HG02870 (cell line): ENCODE results near the gene MNAT1.
A peak's percentile ranks its signal among the peaks of the same experiment; 100 is the strongest.
"Not testable (repeated sequence)": the region's sequence is repeated elsewhere in the genome, so short reads cannot be mapped to it uniquely, and the experiment has no call there.

Experiments used
- ATAC-seq: cut with Tn5 transposase; IDR thresholded peaks from one replicate; pipeline ENCODE4 v1.9.1; 2021; ENCODE audit warnings: mild to moderate bottlenecking, moderate library complexity; ENCODE audit not compliant: unreplicated experiment

Gene MNAT1

DNA sequence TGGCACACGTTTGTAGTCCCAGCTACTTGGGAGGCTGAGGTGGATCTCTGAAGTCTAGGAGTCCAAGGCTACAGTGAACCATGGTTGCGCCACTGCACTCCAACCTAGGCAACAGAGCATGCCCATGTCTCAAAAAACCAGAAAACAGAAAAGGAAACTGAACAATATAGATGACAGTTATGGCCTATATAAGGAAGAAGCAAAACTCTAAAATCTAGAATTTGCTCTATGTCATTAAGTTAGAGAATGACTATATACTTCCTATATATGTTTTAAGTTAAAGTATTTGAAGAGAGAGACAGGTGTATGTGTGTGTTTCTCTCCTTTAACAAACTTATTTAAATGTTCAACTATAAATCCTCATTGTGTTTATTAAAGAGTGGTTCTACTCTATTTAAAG, 65.8 kb downstream of the MNAT1 start:
- ATAC-seq: no peak

DNA sequence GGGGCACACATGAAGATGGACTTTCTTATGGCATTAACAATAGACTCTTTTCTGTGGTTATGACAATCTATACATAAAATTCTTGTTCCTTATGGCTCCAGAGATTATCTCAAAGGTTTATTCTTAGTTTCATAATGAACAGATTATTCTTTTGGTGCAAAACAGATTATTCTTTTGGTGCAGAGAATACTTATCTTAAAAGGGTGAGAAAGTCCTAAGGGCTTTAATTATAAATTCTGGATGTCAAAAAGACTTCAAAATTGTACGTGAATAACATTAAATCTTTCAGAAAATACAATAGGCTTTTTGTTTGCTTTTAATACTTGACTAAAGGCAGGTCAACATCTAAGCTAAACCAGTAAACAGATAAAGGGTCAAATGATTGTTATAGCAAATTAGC, 69.3 kb downstream of the MNAT1 start:
- ATAC-seq: no peak

DNA sequence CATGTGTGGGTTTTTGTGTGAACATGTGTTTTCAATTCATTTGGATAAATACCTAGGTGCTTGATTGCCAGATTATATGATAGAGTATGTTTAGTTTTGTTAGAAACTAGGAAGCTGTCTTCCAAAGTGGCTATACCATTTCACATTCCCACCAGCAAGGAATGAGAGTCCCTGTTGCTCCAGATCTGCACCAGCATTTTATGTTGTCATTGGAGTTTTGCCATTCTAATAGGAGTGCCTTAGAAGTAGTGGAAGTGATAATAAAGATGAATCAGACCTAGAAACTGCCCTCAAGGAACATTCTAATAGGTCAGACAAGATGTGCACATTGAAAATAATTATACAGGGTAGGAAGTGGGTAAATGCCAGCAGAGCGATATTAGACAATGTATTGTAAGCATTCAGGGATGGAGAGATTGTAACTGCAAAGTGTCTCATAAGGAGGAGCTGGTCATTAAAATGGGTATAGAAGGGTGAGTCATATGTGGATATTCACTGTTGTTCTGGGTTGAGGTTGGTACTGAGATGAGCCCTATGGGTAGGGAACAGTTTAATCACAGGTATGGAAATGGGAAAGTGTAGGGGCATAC, 71.4 kb downstream of the MNAT1 start:
- ATAC-seq: no peak

DNA sequence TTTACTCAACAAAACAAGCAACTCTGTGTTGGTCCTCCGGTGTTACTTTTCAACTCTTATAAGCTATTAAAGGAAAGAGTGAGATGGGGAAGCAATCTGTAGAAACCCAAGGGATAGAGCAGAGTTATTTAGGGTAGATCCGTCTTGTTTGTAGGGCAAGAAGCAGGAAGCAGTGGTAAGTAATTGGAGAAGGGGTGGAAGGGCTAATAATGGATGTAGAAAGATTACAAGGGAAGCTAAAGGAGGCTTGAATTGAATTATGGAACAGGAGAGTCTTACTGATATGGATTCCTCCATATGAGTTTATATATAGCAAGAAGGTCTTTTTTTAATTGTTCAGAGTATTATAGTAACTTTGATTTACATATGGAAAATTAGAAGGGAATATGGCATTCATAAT, 72.7 kb downstream of the MNAT1 start:
- no peak for ATAC-seq

DNA sequence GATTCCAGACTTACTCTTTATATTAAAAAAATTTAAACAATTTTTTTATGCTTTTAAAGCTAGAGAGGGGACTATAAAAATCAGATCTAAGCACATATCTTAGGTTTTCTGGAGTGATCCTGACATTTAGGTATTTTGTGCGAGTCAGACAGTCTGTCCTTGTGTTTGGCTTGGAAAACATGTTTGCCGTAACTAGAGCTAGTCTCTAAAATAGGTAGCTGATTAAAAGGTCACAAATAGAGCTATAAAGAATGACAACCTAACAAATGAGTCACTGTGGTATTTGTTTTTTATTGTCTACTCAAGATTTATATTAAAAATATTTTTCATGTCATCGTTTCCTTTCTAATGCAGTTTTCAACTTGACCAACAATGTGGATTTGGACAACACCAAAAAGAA, 73.4 kb downstream of the MNAT1 start:
- no peak for ATAC-seq

DNA sequence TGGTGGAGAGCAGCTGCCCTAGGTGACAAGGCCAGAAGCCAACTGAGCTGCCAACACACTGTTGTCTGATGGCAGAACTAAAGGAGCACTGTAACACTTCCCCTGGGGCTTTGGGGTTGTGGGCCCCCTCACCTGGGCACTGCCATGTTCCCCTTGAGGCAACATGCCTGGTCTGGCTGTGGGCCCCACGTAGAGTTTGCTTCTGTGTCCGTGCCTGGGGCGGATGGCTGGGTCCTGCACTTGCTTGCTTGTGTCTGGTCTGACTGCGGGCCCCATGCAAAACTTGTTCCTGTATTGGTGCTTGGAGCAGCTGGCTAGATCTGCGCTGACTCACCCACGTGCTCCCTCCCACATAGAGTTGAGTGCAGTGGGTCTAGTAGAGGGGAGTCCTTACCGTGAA, 78.4 kb downstream of the MNAT1 start:
- no peak for ATAC-seq

DNA sequence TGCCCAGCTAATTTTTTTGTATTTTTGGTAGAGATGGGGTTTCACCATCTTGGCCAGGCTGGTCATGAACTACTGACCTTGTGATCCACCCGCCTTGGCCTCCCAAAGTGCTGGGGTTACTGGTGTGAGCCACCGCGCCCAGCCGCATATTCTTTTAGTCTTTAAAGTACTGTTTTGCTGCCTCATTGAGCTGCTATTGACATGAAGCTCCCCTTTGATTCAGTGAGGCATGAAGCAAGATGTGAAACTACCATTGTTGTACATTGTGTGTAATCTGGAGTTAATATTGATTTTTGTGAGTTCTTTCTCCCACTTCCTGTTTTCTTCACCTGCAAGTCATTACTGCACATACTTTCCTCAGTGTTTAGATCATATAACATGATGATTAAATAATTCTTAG, 80.8 kb downstream of the MNAT1 start:
- peak; percentile 94 for ATAC-seq

DNA sequence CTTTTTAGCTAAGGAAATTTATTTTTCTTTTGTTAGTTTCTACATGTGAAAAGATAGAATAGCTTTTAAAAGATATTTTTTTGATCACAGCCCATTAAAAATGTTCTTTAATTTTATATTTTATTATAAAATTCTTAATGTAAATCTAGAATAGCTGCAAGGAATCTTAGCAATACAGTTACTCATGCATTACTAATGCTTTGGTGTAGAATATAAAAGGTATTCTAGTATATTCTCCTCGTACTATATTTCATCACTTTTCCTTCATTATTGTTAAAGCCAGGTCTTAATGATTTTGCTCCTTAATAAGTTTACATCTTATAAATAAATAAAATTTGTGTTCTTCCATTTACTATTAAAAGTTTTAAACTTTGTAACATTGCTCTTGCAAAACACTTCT, 82.6 kb downstream of the MNAT1 start:
- ATAC-seq: no peak

DNA sequence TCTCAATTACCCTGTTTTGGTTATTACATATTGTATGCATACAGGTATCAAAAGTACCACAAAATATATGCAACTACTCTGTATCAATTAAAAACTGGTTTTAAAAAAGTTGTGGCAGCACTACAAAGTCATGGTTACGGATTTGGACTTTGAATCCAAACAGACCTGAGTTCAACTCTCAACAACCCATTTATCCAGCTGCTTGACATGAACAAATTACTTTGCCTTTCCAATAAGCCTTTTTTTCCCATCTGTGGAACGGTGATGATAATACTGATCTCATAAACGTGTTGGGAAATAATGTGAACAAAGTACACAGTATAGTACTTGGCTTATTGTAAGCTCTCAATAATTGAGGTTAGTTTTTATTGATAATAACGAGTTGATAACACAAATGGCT, 85.0 kb downstream of the MNAT1 start:
- ATAC-seq: no peak

DNA sequence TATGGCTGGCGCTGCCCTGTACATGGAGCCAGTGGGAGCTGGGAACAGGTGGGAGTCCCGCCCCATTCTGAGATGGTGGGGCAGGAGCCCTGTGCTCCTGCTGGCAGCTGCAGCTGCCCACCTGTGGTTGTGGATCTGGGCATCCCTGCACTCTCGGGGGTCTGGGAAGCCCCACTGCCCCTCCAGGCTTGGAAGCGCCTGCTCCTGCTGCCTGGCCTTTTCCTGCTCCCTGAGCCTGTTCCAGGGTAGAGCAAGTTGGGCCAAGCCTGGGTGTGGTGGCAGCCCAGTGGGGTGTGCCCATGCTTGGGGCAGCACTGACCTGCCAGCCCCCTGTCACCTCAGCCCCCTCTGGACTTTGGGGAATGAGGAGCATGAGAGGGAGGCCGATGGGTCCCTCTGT, 104.0 kb downstream of the MNAT1 start:
- no peak for ATAC-seq

DNA sequence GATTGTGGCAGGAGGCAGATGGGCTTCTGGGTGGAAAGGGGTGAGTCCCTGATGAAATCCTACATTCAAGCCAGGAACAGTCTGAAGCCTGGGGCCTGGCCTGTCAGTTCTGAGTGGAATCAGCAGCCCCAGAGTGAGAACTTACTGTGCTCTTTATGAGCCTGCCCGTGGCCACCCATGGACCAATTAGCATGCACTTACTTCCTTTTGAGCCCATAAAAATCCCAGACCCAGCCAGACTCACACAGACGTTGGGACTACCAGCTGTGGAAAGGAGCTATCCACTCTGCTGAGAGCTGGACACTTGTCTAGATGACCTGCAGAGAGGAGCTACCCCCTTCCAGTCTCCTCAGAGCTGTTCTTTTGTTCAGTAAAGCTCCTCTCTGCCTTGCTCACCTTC, 104.5 kb downstream of the MNAT1 start:
- no peak for ATAC-seq

DNA sequence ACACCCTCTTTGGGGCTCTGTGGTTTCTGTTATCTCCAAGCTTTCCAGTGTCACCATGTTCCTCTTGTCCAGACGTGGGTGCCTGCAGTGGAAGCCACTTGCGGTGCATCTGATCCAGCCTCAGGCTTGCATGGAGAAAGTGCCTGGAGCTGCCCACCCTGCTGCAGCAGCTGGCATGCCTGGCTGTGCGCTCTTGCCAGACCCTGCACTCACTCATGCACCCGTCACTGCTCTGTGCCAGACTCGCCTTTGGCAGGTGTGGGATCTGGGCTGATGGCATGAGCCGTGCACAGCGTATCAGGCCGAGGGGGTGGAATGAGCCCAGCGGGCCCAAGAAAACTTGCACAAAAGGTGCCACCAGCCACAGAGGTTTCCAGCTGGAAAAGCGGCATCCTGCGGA, 105.1 kb downstream of the MNAT1 start:
- no peak for ATAC-seq

DNA sequence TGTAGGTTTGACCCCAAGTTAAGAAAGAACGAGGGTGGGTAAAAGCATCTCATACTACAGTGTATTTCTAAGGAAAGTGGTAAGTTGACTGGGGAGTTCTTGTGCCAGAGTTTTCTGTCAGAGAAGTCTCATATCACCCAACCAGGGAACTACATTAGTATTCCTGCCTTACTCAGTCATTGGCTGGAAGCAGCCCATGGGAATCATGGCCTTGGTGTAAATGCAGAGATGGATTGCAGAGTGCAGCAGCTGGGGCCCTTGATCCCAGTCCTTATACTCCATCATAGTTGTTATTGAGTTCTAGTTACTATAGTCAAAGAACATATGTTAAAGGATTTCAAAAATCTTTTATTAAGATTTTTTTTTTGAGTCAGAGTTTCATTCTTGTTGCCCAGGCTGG, 105.8 kb downstream of the MNAT1 start:
- ATAC-seq: no peak

DNA sequence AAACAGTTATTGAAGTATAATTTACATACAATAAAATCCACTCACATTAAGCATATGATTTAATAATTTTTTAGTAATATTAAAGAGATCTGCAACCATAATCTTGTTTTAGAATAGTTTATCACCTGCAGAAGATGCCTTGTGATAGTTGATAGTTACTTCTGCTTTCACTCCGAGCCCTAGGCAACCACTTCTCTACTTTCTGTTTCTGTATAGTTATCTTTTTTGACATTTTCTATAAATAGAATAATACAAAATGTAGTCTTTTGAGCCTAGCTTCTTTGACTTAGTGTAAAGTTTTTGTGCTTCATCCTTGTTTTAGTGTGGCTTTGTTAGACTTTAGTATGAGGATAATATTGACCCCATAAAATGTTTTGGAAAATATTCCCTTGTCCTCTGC, 111.0 kb downstream of the MNAT1 start:
- peak; percentile 98 for ATAC-seq

DNA sequence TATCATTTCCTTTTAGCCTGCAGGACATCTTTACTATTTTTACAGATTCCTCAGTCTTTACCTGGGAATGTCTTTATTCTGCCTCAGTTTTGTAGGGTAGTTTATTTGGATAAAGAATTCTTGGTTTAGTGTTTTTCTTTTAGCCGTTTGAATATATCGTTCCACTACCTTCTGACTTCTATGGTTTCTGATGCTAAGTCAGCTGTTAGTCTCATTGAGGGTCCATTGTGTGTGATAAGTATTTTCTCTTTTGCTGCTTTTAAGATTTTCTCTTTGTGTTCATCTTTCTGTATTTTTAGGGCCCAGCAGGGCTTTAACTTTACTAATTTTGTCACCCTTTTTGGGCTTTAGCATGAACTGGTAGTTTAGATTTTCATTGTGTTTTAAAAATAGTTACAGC, 113.5 kb downstream of the MNAT1 start:
- no peak for ATAC-seq

DNA sequence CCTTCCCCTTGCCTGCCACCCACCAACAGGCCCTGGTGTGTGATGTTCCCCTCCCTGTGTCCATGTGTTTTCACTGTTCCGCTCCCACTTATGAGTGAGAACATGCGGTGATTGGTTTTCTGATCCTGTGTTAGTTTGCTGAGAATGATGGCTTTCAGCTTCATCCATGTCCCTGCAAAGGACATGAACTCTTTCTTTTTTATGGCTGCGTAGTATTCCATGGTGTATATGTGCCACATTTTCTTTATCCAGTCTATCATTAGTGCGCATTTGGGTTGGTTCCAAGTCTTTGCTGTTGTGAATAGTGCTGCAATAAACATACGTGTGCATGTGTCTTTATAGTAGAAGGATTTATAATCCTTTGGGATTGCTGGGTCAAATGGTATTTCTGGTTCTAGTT, 117.1 kb downstream of the MNAT1 start:
- ATAC-seq: not testable (repeated sequence)

DNA sequence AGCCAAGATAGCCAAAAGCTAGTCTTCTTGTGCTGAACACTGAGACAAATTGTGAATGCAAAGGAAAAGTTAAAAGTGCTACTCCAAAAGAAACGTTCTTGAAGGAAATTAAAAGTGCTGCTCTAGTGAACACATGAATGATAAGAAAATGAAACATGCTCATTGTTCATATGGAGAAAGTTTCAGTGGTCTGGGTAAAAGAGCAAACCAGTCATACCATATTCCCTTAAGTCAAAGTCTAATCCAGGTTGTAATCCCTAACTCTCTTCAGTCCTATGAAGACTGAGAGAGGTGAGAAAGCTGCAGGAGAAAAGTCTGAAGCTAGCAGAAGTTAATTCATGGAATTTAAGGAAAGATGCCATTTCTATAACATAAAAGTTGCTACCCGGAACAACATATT, 121.5 kb downstream of the MNAT1 start:
- ATAC-seq: peak; percentile 67

DNA sequence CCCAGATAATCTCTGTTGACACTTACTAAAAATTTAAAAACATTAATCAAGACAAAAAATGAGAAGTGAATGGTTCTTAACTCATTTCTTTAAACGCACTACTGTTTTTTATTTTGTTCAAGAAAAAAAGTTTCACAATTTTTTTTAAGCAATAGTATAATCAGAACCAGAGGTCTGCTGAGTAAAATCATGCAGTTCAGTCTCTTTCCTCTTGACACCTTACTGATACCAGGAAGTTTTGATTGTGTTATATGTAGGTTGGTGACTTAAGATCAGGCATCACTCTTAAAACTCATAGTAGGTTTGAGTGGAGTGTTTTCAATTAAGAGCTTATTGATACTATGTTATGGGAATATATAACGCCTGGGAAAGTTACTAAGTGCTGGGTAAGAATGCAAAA, 125.0 kb downstream of the MNAT1 start:
- no peak for ATAC-seq

DNA sequence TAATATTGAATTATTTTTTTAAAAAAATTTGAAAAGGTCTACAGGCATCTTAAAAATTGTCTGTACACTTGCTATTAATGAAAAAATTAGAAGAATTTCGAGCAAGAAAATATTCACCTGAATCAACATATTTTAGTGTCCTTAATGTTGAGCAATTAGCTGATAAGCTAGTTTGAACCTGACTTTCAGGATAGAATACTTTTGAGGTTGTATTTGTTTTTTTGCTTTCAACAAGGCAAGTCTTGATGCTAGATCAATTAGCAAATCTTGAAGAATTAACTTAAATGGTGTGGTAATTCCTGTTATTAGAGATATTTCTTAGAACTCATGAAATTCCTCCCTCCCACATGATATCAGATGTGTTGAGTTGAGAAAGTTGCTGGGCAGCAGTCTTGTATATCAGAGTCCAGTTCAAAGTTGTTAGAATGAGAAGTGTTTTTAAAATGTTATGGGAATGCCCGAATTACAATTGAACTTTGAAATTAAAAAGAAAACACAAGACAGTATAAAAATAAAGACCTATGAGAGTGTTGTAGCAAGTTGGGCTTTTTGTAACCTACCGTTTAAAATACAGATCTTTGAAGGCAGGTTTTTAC, 127.1 kb downstream of the MNAT1 start:
- no peak for ATAC-seq

DNA sequence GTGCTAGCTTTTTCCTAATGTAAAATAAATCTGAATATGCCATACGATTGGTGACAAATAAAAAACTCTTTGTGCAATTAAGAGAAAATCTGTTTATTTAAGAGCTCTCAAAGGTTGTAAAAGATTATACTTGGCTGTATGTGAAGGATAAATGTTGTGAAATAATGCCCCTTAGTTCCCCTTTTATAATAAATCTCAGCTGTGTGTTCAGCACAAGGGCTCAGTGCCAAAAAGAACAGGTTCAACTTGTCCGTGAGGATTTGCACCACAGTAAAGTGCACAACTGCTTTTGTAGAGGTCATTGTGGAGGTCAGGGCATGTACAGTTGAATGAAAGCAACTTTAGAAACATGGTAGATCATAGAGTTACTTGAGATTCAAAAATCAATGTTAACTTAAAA, 127.7 kb downstream of the MNAT1 start:
- no peak for ATAC-seq

DNA sequence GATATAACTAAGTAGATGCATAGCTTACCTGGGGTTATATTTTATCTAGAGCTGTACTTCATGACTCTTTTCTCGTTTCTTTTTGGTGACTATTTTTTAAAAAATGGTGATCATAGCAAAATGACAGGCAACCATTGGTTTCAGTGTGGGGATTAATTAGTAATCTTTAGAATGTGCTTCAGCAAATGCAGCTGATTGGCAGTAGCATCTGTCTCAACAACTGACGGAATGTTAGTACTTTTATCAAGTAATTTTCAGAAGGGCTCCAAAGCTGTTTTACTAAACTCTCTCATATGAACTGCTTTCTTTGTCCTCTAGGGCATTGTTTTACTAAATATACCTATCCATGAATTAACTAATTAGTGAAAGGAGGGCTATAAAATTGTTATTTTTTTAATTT, 128.7 kb downstream of the MNAT1 start:
- ATAC-seq: no peak

DNA sequence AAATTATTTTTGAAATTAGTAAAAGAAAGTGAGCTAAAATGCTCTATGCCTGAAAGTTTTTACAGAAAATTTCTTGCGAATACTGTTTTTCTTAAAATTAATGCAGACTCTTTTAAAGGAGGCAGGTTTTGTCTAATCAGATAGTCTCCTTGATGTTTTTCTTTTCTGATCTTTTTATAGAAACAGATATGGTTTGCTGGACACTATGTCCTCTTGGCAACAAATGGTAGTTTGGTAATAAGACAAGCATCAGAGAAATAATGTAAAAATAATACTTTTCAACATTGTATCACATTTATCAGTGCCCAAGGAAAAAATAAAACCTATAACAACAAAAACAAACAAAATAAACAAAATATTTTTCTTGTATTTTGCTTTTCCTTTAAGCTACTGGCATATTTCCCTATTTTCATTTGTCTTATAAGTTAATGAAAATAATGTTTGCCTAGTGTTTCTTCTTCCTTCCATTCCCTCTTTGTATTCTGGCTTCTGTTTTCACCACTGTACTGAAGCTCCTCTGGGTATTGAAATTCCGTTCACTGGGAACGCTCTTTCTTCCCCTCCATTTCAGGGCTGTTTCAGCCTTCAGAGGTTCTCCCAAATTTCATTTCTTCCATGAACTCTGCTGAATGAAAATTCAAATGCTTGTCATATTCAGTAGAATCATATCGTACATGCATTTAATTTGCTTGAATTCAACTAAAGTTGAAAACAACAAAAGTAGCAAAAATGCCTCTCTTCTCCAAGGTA, 131.0 kb downstream of the MNAT1 start:
- no peak for ATAC-seq
